Omental fat pad (tissue), 4 donors: ENCODE data around the gene SCAF1. TPM values are rescaled to one million over a fixed set of nuclear protein-coding genes. Genes with fewer than 3 reads are reported as not detected.
"Not testable (repeated sequence)": the region's sequence is repeated elsewhere in the genome, so short reads cannot be mapped to it uniquely, and the experiment has no call there.

ENCODE experiments used
- ATAC-seq: fragments of 150-250 bp; one replicate; pipeline ENCODE4 v1.9.1; 2016; ENCODE audit warnings: mild to moderate bottlenecking, moderate library complexity; ENCODE audit not compliant: low FRiP score
- DNase-seq: peaks from one replicate; pipeline ENCODE4 v3.0.0-alpha.2; 2019; ENCODE audit warnings: low spot score
- CTCF ChIP-seq, 3 donors: fragments of 450-650 bp; IDR thresholded peaks; one replicate each; pipeline ENCODE4 v1.5.1; 2016 to 2017; ENCODE audit warnings: antibody characterized with exemption in 3 of 3, mild to moderate bottlenecking in 3 of 3, moderate library complexity in 2 of 3
- total RNA-seq, 4 donors: library from RNA; depleted of rRNA; stranded (reverse); fragments of >200 nt; gene quantifications; one replicate each; pipeline ENCODE4 v1.1.0, GENCODE V29; 2016

Gene SCAF1
- total RNA-seq, 4 donors from 2014 or later: 8.8 to 13.6 (median 11.5) TPM

- no peak for ATAC-seq
- no peak for TF ChIP-seq CTCF (IDR thresholded peaks at IDR 0.05)
- DNase-seq: no peak
These were observed 25.1 kb upstream of the SCAF1 start for GRCh38 chr19:49616945-49617344.

- DNase-seq, ATAC-seq: not testable (repeated sequence)
These were observed 24.1 kb upstream of the SCAF1 start for GRCh38 chr19:49617860-49618259.

GRCh38 chr19:49624967-49625910 lies 16.8 kb upstream of the SCAF1 start:
- ATAC-seq: peak; percentile 33
- no peak for TF ChIP-seq CTCF (IDR thresholded peaks at IDR 0.05)
- no peak for DNase-seq

- ATAC-seq: no peak
- no peak for TF ChIP-seq CTCF (IDR thresholded peaks at IDR 0.05)
- DNase-seq: no peak
These were observed 15.8 kb upstream of the SCAF1 start for GRCh38 chr19:49626226-49626625.

- ATAC-seq: no peak
These were observed 12.3 kb upstream of the SCAF1 start for GRCh38 chr19:49629659-49630058.

GRCh38 chr19:49631014-49631588 lies 10.9 kb upstream of the SCAF1 start:
- ATAC-seq: no peak
- no peak for TF ChIP-seq CTCF (IDR thresholded peaks at IDR 0.05)
- no peak for DNase-seq

More at GRCh38 chr19:49629659-49630058, 12.3 kb upstream of the SCAF1 start:
- no peak for DNase-seq
- TF ChIP-seq CTCF (IDR thresholded peaks at IDR 0.05): no peak

- ATAC-seq: no peak
- no peak for TF ChIP-seq CTCF (IDR thresholded peaks at IDR 0.05)
- DNase-seq: no peak
These were observed 10.3 kb upstream of the SCAF1 start for GRCh38 chr19:49631610-49632192.
